HG03135 (cell line): ENCODE measurements around the gene WDR17.

Experiments used
- ATAC-seq: cut with Tn5 transposase; IDR thresholded peaks from one replicate; pipeline ENCODE4 v1.9.1; 2021; ENCODE audit warnings: mild to moderate bottlenecking, moderate library complexity; ENCODE audit not compliant: unreplicated experiment

WDR17 gene

DNA sequence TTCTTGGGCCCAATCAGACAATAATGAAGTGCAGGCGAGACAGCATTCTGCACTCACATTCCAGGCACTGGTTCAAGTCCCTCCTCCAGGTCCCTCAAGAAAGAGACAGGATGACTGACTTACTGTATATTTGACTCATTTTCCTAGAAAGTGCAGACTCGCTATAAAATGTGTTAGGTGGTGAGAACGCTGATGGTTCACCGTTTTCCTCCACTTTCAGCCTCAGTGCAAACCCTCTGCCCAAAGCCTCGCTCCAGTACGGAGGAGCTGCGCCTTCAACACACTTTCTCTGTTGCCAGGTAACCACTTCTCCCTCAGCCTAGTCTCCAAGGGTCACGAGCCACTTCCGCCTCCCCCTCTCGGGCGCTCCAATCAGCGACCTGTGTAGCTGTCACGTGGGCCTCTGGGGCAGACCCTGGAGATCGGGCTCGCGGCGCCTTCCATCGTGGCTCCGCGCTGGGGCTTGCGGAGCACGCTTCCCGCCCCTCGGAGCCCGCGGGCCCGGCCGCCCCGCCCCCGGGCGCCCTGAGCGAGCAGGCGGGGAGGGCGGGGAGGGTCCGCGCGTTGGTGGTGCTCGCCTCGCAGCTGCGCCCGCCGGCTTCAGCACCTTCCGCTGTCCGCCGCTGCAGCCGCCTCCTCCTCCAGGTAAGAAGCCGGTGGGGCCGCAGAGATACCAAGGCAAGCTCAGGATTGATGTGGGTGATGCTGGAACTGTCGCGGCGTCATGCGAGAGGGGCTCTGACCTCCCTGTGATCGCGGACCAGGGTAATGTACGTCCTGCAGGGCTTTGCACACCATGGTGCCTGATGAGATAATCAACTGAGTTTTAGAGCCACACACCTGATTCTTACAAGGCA lies at the start of gene WDR17:
TSS of gene WDR17 (plus strand) at position 407 of the 857 bp plus-strand sequence. CDS start 45,740 bp downstream, outside the sequence.
- peak; percentile 100 for ATAC-seq

DNA sequence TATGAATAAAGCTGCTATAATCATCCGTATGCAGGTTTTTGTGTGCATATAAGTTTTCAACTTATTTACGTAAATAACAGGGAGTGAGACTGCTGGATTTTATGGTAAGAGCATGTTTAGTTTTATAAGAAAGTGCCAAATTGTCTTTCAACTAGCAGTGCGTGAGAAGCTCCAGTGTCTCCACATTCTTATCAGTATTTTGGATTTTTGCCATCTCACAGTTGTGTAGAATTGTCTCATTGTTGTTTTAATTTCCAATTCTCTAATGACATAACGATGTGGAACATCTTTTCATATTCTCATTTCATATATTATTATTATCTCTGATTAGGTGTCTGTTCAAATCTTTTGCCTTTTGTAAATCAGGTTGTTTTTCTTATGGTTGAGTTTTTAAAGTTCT lies 49.0 kb upstream of the WDR17 start:
- no peak for ATAC-seq

DNA sequence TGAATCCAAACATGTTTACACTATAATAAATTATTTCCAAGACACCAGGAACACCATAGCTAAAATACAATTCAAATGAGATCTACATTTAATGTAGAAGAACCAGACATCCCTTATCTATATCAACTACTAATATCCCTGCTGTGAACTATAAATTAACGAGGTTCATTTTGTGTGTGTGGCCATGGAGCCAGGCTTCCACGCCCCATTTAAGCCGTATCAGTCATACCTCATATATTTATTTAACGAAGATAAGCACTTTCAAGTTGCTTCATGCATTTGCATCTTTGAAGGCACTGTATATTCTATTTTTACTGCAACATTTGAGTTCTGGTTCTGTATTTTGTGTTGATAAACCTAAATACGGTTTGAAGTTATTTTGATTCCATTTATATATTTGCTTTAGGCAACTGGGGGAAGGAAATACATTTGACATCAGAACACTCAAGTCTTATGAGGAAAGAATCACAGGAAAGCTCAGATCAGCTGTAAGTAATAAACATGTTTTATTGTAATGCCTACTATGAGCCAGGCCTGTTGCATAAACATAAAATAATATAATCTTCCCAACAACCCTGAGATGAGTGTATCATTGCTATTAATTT lies 45.1 kb upstream of the WDR17 start:
- ATAC-seq, result no peak

DNA sequence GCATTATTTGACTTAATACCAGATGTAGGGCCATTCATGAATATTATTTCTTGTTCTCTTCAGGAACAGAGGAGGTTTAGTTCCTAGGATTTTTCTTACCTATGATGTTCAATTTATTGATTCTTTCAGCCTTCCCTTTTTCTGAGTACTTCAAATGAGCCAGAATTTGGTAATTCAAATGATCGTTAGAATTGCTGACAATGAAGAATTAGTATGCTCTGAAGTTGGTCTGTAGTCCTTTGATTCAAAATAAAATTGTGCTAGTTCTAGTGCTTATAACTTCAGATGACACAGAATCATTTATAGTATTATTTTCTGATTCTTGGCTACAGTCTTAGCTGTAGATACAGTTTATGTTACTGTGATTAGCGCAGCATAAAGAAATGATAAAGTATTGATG lies 35.2 kb upstream of the WDR17 start:
- no peak for ATAC-seq

DNA sequence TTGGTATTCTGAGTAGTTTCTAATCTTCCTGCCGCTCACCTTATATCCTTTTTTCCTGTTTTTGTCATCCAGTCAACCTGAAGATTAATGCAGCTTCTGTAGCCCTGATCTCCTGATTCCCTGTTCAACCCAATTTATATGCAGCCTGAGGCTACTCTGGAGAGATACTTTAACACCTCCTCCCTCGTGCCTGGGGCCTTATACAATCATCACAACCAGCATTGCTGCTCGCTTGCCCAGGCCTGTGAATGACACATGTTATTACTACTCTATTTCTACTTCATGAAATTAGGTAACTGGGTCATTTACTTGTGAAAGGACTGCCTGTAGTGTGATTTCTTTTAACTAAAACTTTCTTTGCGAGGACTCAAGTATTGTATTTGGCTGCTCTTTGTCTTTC lies 33.7 kb upstream of the WDR17 start:
- no peak for ATAC-seq

DNA sequence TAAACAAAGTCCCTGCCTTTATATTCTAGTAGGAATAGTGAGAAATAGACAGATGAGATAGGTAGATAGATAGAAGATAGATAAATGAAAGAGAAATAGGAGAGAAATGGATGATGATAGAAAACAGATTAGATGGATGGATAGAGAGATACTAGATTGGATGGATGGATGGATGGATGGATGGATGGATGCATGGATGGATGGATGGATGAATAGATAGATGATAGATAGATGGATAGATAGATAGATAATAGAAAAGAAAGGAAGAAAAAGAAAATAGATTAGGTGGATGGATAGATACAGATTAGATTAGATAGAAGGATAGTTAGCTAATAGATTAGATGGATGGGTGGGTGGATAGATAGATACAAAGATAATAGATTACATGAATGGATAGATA lies 33.2 kb upstream of the WDR17 start:
- no peak for ATAC-seq

DNA sequence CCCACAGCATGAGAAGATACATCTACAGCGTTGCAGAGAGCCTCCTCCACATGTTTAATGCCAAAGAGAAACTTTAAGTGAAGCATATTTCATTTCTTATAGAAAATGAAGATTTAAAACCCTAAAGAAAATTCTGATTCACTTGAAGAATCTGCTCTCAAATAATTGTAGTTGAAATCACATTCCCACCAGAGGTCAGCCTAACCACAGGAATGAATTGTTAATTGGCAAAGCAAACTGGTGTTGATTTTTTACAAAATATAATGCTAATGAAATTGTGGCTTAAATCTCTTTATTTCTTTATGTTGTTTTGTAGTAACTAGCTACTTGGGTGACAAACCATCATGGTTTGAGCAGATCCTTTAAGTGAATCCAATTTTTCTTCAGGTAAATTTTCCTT lies 31.1 kb upstream of the WDR17 start:
- ATAC-seq, result no peak

DNA sequence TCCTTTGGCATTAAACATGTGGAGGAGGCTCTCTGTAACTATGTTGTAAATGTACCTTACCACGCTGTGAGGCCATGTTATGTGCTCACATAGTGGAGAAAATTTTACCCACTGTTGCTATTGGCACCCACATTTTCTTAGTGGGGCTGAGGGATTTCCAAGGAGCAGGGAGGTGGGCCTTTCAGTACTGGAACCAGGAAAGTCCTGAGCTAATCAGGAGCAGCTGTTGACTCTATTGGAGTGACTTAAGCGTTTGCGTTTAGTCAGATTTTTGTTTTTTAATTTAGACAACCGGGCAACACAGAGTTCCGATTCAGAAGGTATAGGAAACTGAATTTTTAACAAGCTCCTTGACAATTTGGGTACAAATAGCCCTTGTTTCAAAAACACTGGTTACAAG lies 30.7 kb upstream of the WDR17 start:
- ATAC-seq, result no peak

DNA sequence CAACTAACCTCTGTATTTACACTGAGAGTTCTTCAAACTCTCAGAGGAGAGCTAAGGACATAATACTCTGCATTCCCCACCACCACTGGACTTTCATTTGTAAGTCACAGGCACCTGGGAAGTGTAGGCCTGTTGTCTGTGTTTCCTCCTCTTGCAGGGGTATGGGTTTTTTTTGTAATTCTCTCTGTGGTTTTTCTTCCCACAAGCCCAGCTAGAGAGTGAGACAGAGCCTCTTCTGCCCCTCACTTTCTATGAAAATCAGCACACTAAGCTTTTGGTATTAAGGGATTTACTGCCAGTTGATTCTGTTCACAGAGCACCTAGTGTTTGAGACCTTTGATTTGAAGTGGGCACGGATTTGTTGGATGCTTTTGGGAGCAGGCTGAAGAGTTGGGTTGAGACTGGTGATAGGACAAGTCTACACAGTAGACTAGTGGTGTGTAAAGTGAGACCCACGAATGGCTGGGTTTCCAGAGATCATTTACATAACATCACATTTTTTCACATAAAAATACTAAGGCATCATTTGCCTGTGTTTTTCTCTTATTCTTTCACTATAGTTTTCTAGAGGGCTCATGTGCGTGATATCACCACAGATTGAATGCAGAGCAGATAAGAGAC lies 28.9 kb upstream of the WDR17 start:
- no peak for ATAC-seq

DNA sequence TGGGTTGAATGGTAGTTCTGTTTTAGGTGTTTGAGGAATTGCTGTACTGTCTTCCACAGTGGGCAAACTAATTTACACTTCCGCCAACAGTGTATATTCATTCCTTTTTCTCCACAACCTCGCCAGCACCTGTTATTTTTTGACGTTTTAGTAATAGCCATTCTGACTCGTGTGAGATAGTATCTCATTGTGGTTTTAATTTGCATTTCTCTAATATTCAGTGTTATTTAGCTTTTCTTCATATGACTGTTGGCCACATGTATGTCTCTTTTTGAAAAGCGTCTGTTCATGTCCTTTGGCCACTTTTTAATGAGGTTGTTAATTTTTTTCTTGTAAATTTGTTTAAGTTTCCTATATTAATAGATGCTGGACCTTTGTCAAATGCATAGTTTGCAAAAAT lies 26.9 kb upstream of the WDR17 start:
- ATAC-seq, result no peak

DNA sequence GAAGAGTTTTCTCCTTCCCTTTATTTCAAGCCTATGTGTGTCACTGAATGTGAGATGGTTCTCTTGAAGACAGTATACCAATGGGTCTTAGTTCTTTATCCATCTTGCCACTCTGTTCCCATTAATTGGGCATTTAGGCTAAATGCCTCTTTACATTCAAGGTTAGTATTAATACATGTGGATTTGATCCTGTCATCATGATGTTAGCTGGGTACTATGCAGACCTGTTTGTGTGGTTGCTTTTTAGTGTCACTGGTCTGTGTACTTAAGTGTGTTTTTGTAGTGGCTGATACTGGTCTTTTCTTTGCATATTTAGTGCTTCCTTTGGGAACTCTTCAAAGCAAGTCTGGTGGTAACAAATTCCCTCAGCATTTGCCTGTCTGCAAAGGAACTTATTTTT lies 23.4 kb upstream of the WDR17 start:
- ATAC-seq, result no peak

DNA sequence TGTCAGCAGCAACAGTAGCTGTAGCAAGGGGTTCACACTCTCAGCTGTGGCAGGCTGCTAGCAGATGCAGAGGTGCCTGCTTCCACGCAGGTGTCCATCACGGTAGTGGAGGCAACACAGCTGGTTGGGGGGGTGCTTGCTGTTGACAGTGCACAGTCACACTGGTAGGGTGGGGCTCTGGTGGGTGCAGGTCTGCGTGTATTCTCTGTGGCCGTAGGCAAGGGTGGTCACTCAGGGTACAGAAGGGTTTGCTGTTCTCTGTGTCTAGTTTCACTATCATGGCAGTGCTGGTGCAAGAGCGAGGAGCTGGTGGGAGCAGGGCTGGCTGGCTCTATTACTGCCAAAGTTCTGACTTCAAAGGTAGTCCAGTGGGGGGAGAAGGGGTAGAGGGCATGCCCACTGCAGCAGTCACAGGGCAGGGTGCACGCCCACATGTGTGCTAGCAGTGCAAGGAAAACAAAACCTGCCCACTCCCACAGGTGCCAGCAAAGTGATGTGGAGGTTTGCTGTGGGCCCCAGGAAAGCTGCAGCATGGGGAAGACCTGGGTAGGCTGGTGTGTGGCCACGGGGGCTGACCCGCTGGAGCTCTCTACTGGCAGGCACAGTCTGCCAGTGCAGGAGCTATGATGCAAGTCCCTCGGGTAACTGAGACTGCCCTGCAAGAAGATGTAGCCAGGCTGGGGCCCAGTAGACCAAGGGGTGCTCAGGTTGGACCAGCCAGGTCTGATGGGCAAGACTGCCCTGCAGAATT lies 21.6 kb upstream of the WDR17 start:
- no peak for ATAC-seq

DNA sequence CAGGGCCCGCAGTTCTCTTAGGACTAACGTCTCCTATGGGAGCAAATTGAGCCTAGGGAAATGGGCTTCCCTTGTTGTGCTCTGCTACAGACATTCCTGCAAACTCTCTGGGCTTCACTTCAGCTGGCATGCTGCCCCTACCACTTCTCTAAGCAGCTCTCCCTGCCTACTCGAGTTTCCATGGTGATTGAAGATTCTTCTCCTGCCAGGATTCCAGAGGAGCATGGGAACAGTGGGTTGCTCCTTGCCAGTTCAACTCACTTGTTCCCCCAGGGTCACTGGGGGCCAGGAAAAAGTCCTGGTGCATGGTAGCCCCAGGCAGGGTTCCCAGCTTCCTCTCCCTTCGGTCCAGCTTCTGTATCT lies 21.1 kb upstream of the WDR17 start:
- no peak for ATAC-seq

DNA sequence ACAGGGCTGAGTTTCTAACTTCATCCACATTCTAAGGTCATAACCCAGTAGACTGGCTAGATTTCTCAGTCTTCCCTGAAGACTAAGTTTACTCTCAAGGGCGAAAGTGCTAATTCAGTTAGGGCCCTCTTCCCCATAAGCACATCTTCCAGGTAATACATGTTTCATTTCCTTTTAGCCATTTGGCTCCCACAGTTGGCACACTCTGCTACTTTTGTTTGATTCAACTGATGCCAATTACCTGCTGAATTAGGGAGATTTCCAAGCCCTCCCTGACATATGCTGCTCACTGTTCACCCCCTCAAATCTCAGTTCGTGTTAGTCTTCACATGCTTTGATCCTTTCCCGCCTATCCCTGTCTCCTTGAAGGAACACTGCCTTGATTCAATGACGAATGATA lies 17.0 kb upstream of the WDR17 start:
- ATAC-seq, result no peak

DNA sequence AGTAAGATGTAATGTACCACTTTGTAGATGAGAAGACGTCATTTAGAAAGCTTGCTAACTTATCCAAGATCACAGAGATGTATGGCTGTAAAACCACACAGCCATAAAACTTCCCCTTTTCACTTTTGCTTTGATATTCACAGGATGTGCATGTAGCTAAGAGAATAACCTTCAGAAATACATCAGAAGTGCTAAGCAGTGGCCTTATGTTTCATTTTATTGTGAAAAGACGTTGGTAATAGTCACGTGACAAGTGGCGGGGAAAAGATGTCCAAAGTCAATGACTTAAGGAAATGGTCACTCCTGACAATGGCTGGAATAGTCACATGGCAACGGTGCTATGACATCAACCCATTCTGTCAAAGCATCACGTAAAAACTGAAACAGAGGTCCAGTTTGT lies 12.9 kb upstream of the WDR17 start:
- peak; percentile 71 for ATAC-seq

DNA sequence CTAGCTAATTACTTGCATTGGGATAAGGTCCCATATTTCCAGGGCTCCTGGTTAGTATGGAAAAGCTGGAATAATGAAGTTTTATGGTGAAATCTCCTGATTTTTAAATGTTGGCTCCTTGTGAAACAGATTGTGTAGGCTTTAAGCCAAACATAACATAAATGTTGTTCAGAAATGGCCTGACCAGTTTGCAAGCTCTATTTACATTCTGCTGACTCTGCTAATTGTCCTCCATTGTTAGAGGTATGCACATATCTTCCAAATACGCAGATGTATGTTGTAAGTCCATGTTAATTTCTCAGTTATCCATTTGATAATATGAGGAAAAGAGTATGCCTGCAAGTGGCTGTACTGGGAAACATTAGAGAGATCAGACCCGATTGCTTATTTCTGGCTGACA lies 11.9 kb upstream of the WDR17 start:
- no peak for ATAC-seq

DNA sequence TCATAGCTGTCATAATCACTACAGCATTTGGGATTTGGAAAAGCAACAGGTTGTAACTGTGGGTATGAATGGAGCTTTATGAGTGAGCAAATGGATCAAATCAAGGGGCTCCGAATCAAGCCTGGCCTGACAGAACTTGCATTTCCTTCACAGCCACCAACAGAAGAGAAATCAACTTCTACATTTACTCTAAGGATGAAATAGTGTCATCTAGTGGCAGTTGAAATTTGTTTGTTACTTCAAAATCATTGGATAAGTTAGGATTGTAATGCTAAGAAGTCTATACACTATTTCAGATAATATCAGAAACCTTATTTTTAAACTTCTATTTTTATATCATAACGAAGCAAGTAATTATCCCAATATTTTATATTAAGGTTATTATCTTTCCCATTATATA lies 10.7 kb upstream of the WDR17 start:
- no peak for ATAC-seq

DNA sequence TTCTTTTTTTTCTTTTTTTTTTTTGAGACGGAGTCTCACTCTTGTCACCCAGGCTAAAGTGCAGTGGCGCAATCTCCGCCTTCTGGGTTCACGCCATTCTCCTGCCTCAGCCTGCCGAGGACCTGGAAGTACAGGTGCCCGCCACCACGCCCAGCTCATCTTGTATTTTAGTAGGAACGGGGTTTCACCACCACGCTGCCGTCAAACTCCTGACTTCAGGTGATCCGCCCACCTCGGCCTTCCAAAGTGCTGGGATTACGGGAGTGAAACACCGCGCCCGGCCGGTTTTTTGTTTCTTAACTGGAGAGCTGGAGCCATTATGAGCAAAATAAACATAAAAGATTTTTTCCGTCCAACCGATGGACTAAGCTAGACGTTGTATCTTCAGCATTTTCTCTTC lies 1.9 kb upstream of the WDR17 start:
- no peak for ATAC-seq

DNA sequence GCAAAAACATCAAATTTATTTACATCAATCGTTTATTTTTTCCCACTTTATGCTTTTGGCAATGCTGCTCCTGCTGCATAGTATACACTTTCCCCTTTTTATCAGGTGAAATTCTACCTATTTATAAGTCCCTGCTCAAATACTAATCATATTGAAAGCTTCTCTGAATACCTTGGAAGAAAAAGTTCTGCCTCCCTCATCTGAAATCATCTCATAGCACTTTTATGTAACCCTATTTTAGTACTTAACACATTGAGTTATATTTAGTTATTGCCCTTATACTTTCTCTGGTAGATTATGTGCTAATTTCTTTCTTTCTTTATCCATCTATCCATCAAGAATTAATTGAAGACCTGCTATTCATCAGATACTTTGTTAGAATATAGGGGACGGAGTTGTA lies 1.1 kb upstream of the WDR17 start:
- no peak for ATAC-seq

DNA sequence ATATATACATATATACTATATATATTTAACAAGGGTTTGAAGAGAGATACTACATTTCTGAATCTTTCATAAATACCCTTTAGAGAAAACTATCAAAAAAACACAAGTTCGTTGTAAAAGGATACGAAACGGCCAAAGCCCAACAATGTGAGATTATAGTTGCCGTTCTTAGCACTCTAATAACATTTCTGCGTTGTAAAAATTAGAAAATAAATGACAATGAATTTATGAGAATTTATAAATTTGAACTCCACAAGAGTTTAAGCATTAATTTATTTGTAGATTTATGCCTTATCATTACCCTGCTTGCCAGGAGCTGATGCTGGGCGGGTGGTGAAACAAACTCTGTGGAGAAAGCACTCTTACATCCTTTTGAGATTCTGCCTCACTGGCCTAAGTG lies 1.1 kb downstream of the WDR17 start:
- no peak for ATAC-seq

DNA sequence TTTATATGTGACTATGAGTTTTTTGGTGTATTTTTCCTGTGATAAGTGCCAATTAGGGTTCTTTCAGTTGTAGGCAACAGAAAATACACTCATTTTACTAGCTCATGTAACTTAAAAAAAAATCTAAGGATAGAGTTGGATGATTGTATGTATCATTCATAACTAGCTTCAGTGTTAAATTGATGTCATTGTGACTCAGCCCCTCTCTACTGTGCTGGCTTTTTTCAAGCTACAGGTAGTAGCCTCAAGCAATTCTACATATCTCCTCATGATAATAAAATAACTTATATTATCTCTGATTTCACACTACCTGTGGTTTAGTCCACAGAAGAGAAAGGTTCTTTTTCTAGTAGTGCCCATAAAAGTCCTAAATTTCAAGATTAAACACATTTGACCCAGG lies 11.9 kb downstream of the WDR17 start:
- ATAC-seq, result no peak

DNA sequence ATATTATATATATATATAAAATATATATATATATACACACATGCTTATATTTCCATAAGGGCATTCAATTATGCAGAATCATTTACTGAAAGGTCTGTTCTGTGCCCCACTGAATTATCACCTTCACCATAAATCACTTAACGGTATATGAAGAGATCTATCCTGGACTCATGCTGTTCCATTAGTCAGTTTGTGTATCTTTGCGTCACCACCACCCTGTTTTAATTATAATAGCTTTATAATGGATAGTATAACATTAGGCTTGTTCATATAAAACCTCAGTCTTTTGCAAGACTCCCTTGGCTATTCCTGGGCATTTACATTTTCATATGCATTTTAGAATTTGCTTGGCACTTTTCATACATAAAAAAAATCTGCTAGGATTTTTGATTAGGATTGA lies 19.1 kb downstream of the WDR17 start:
- ATAC-seq, result no peak
